ENCODE measurements around the gene MTX1.

Gene MTX1

DNA sequence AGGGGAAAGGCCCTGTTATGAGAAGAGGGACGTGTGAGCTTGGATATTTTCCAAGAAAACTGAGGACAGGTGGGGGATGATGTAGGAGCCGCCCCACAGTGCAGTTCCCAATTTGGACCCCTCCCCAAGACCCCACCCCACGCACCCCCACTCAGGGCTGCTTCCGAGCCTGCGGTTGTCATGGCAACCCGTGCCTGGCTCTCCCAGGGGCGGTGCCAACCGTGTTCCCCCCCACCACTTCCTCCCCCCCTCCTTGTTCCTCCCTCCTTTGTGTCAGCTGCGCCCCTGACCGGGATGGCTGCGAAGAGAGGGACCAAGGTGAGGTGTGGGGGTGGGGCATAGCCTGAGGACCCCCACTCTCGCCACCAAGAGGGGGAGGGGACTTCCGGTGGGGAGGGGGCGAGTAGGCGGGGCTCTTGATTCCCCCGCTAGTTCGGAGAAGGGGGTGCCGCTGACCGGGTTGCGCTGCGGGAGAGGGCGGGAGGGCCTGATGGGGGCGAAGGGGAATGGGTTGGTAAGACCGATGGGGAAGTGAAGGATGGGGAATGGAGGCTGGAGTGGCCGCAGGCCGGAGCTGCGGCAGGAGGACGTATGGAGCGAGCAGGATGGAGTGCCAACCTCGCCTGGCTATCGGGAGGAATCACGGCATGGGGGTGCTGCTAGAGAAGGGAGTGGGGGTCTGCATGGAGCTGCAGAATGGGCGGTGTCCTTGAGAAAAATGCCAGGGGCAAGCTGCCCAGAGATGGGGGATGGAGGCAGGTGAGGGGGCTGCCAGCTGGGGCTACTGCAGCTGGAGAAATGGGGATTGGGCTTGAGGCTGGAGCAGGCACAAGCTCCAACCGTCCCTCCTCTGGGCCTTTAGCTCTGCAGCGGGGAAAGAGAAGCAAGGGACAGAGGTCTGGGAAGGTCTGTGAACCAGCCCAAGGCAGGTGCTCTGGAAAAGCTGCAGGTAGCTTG is 33.9 kb upstream of the MTX1 start:
- peak; percentile 75 for DNase-seq

DNA sequence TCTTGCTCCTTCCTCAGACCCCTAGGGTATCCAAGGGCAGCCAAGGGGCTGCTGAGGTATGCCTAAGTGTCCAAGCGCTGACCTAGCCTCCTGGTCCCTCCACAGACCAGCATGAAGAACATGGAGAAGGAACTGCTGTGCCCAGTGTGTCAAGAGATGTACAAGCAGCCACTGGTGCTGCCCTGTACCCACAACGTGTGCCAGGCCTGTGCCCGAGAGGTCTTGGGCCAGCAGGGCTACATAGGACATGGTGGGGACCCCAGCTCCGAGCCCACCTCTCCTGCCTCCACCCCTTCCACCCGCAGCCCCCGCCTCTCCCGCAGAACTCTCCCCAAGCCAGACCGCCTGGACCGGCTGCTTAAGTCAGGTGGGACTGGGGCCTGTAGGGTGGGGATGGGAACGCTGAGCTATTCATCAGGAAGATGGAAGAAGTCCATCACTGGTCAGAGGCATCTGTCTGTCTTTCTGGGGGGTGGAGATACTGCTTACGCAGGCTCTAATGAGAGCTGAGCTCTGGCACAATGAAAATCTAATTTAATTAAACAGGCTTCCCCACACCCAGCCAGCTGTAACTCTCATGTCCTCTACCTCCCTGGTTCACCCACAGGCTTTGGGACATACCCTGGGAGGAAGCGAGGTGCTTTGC is 33.1 kb upstream of the MTX1 start:
- DNase-seq, result no peak

DNA sequence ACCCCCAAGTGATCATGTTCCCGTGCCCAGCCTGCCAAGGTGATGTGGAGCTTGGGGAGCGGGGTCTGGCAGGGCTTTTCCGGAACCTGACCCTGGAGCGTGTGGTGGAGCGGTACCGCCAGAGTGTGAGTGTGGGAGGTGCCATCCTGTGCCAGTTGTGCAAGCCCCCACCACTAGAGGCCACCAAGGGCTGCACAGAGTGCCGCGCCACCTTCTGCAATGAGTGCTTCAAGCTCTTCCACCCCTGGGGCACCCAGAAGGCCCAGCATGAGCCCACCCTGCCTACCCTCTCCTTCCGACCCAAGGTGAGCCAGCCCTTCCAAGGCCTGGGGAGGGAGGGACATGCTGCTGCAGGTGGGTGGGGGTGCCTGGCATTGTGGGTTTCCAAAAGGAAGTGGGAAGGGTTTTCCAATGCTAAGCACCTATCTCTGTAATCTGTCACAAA is 32.5 kb upstream of the MTX1 start:
- DNase-seq, result peak; percentile 42

DNA sequence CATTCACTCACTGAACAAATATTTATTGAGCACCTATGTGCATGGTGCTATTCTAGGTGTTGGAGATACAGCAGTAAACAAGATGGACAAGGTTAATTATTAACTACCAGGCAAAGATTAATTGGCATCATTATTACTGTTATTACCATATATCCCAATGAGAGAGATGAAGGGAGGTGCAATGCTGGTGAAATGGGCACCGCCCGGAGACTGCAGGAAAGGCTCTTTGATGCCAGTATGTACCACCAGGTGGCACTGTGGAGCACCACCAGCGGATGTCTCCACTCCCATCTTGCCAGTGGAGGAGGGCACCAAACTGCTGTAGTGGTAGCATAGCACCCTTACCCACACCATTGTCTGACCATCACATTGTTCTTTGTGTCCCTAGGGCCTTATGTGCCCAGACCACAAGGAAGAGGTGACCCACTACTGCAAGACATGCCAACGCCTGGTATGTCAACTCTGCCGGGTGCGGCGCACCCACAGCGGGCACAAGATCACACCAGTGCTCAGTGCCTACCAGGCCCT is 31.9 kb upstream of the MTX1 start:
- DNase-seq, result peak; percentile 87

DNA sequence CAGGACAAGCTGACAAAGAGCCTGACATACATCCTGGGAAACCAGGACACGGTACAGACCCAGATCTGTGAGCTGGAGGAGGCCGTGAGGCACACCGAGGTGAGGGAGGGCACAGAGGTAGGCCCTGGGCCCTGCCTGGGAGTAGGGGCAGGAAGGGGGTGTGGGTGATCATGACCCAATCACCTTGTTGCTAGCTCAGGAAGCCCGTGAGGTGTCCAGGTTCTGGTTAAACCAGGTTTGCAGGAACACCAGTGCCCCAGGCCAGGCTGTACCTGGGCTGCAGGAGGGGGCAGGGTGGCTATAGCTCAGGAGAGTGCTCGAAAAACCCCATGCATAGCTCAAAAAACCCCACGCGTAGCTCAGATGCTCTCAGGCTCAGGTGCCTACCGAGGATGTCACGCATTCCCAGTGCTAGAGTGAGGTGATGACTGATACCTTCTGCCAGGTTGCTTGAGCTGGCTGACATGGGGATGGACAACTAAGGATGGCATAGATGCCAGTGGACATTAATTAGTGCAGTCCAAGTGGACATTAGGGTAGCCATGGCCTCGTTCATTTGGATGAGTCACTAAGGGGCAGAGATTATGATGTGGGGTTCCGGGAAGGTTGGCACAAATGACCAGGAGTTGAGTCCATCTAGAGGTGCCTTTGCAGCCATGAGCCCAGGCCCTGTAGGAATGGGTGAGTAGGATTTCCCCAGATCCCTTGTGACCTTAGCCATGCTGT is 31.1 kb upstream of the MTX1 start:
- no peak for DNase-seq

DNA sequence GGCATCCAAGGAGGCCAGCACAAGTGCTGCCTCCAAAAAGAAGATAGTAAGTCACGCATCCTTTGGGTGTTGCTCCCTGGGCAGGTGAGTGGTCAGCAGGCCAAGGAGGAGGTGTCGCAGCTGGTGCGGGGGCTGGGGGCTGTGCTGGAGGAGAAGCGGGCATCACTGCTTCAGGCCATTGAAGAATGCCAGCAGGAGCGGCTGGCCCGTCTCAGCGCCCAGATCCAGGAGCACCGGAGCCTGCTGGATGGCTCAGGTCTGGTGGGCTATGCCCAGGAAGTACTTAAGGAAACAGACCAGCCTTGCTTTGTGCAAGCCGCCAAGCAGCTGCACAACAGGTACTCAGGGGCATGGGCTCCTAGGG is 30.6 kb upstream of the MTX1 start:
- no peak for DNase-seq

DNA sequence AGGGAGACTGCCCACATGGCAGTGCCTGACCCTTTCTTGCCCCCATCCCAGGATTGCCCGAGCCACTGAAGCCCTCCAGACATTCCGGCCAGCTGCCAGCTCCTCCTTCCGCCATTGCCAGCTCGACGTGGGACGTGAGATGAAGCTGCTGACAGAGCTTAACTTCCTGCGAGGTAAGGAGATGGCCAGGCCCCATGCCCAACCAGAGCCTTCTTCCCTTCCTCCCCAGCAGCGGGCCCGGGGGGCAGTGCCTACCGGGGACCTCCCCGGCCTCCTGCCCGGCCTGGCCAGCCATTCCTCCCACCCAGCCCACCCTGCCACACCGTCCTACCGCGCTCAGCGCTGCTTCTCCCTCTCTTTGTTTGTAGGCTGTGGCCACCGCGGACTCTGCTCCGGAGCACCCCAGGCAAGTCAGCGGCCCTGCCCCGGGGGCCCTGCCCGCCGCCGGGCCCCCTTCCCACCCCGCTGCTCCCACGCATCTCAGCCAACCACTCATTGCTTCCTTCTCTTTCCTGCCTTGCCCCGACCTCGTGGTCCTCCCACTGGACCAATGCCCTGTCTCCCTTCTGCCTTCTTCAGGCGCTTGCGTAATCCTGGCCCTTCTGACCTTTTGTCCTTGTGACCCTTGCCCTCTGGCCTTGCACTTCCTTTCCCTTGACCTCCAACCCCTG is 29.9 kb upstream of the MTX1 start:
- no peak for DNase-seq

DNA sequence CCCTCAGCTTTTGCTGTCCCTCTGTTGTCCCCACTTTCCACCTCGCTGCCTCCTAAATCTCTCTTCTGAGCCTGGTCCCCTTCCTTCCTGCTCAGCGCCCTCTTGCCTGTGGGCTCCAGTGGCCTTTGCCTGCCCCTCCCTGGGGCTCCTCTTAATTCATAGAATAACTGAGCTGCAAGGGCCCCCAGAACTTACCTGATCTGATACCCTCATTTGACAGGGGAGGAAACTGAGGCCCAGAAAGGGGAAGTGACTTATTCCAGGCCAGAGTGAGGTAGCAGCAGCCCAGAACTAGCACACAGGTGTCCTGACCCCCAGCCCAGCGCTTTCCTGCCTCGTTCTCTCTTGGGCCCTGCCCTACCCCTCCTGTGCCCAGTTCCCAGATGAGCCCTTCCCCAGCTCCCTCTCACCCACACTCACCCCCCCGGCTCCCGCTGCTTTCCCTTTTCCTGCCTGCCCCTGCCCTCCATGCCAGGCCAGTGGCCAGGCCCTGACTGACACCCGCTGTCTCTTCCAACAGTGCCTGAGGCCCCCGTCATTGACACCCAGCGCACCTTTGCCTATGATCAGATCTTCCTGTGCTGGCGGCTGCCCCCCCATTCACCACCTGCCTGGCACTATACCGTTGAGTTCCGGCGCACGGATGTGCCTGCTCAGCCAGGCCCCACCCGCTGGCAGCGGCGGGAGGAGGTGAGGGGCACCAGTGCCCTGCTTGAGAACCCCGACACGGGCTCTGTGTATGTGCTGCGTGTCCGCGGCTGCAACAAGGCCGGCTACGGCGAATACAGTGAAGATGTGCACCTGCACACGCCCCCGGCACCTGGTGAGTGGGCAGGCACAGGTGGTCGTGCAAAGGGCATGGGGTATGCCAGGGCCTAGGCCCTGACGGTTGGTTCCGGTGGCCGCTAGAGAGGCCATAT is 29.1 kb upstream of the MTX1 start:
- no peak for DNase-seq

DNA sequence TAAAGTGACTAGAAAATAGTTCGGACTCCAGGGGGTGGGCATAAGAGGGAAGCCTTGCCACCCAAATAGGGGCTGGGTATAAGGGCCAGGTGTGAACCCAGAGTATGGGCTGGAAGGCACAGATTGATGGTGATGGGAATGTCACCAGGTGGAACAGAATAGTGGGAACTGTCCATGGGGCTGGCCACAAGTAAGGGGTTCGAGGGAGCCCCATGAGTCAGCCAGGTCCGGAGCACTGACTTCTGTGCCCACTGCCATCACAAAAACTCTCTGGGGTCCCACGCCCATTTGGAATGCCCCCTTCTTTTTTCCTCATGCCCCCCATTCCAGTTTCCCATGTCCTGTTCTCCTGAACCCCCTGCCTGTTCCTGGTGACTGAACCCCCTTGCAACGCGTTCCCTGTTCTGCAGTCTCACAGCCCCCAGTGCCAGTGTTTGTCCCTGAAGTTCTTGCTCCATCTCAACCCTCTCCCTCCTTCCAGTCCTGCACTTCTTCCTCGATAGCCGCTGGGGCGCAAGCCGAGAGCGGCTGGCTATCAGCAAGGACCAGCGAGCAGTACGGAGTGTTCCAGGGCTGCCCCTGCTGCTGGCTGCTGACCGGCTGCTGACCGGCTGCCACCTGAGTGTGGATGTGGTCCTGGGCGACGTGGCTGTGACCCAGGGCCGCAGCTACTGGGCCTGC is 27.0 kb upstream of the MTX1 start:
- no peak for DNase-seq

DNA sequence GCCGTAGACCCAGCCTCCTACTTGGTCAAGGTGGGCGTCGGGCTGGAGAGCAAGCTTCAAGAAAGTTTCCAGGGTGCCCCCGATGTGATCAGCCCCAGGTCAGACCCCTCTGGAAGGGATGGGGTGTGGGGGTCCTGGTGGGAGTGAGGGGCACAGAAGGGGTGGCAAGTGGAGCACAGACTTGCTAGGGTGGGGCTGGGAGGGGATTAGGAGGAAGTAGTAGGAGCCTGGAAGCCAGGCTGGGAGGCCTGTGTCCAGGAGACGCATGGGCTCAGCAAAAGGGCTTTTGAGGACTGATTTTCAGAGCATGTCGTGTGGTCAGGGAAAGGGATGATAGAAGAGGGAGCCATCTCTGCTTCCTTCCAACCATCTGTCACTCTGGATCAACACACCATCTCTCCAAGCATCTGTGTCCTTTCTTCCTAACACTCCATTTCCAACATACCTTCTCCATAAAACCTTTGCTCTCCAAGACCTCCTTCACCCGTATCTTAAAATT is 26.4 kb upstream of the MTX1 start:
- no peak for DNase-seq

DNA sequence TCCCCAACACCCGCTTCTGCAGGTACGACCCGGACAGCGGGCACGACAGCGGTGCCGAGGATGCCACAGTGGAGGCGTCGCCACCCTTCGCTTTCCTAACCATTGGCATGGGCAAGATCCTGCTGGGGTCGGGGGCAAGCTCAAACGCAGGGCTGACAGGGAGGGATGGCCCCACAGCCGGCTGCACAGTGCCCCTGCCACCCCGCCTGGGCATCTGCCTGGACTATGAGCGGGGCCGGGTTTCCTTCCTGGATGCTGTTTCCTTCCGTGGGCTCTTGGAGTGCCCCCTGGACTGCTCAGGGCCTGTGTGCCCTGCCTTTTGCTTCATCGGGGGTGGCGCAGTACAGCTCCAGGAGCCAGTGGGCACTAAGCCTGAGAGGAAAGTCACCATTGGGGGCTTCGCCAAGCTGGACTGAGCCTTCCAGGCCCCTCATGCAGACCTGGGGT is 24.7 kb upstream of the MTX1 start:
- no peak for DNase-seq

DNA sequence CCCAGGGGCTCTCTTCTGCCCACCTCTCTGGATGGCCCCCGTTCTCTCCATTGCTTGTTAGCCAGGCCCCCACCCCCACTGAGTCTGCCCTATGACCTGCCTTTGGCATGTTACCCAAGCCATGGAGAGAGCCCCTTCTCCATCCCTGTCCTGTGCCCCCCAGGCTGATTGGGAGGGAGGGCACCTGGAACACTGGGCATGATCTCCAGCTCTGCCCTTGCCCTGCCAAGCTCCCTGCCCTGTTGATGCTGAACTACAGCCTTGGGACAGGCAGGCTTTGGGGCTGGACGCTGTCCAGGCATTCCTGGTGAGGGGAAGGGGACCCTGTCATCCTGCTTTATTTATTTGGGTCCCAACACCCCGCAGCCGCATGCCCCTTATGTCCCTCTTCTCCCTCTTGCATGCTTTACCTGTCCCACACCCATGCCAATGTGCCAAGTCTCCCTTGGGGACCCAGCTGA is 24.1 kb upstream of the MTX1 start:
- no peak for DNase-seq

DNA sequence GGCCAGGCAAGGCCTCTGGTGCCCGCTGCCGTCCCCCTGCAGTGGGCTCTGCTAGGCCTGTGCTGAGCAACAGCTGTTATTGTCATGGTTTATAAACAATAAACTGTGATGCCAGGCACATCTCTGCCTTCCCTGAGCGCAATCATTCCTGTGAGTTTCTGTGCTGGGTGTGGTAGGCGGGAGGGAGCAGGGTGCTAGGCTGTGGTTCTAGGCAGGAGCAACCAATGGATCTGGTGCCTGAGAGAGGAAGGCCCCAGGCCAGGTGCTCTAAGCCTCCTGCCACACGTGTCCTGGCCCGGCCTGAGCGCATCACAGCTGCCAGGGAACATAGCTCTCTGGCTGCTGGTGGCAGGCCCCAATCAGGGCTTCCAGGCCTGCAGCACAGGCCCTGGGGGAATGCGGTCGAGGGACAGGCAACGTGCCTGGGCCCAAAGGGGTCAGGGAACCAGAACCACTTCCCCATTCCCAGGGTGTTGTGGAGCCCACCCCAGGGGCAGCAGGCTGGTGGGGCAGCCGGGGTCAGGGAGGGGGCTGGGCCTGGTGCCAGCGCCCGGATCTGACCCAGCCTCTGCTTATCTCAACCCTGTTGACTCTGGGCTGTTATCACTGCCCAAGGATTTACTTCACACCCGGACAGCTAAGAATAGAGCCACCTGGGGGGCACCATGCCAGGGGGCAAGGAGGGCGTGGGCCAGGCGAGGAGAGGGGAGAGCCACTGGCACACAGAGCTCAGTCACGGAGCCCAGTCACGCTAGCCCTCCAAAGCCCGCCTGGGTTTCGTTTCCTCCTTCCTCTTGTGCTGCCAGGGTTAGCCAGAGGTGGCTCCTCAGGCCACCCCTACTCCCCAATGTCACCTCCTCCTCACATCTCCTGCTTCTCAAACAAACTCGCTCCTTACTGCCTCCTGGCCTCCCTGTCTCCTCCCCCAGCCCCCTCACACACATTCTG is 23.4 kb upstream of the MTX1 start:
- no peak for DNase-seq

DNA sequence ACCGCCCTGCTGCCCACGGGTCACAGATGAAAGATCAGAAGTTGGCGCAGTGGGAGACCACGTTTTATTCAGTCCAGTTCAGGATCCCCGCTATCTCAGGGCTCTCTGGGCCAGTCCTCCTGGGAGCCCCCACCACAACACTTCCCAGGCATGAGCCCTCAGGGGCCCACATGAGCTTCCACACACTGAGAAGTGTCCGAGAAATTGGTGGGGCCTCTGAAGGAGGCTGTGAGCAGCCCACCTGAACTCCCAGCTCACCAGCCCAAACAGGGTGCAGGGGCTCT is 22.8 kb upstream of the MTX1 start:
- DNase-seq, result no peak

DNA sequence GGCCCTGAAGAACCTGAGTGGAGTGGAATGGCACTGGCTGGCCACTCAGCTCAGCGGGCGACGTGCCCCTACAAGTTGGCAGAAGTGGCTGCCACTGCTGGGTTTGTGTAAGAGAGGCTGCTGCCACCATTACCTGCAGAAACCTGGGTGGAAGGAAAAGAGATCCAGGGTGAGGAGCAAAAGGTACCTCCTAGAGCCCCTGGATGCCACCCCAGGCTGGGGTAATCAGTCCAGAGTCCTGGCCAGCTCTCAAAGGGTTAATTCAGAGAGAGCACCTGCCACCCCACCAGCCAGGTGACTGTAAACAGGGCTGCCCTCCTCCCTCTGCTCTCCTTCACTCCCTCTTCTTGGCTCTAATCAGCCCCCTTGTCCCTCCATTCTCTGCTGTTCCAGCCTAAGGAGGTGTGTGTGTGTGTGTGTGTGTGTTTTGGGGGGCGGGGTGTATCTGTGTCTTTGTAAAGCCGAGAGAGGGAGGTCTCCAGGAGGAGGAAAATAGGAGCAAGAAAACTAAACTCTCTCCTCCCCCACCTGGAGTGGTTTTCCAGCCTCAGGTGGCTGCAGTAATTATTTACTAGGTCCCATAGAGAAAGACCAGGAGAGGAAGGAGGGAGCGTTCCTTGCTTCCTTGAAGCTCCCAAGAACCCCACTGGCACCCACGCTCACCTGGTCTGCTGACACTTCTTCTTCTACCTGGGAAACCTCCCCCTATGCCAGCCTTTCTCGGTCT is 22.3 kb upstream of the MTX1 start:
- no peak for DNase-seq

DNA sequence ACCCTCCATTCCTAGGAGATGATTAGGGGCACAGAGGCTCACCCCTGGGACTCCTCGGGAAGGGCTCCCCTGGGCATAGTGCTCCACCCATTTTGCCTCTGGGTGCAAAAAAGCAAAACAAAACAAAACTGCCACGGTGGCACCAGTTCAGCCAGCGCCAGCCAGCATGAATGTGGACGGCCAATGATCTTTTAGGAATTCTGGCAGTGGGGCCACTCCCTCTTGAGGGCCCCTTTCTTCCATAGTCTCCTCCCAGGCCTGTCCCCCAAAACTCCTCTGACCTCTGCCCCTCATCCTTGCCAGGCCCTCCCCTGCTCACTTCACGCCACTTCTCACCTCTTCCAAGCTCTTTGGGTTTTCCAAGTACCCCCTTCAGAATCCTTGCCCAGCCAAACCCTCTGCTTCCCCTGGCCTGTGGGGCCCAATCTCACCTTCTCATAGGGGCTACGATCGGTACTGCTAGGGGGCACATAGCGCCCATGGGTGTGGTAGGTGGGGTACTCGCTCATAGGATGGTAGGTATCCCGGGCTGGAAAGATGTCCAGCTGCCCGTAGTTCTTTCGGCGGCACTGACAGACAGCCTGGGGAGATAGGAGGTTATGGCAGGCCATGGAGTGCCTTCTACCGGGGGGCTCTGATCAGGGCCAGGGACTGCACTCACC is 21.6 kb upstream of the MTX1 start:
- no peak for DNase-seq

DNA sequence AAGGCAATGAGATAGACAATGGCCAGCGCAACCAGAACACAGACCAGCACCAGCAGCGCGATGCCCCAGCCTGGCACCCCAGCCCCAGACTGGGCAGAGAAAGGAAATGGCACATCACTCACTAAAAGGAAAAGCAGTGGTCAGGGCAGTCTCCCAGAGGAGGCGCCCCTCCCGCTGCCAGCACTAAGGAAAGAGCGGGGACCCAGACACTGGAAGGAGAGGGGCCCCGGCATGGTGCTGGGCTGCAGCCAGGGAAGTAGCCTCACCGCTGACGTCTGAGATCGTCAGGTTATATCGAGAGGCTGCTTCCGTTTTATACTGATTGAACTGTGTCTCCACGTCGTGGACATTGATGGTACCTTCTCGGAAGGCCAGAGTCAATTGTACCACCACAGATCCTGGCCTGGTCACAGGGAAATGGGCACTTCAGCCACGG is 21.0 kb upstream of the MTX1 start:
- DNase-seq, result no peak

DNA sequence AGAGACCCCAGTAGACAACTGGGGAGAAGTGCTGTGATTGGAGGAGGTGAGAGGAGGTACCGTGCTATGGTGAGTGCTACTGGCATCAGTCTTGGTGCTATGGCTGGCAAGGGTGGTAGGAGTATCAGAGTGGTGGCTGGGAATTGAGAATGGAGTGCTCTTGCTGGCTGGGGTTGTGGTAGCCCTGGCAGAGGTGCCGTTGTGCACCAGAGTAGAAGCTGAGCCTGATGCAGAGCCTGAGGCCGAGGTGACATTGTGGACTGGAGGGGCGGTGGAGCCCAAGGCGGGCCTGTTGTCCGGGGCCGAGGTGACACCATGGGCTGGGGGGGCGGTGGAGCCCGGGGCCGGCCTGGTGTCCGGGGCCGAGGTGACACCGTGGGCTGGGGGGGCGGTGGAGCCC is 20.2 kb upstream of the MTX1 start:
- DNase-seq, result no peak
